Memory B cell (primary cell): ENCODE data around the gene EPB41.
"Not testable (repeated sequence)": the region's sequence is repeated elsewhere in the genome, so short reads cannot be mapped to it uniquely, and the experiment has no call there.

Experiments
- ATAC-seq: fragments of 150-1000 bp; cut with Tn5 transposase; 2 replicates; pipeline ENCODE4 v1.10.0; 2021; ENCODE audit warnings: low read depth, mild to moderate bottlenecking, moderate library complexity
- DNase-seq, 2 donors: peaks; one replicate each; pipeline ENCODE4 v3.0.0; 2022; ENCODE audit warnings: low spot score in 2 of 2
- H3K27ac Mint-ChIP-seq: one replicate; pipeline ENCODE4 v1.8.0; 2022; ENCODE audit warnings: mild to moderate bottlenecking, moderate library complexity, mixed read lengths
- H3K27me3 Mint-ChIP-seq: one replicate; pipeline ENCODE4 v1.8.0; 2022; ENCODE audit warnings: mixed read lengths
- H3K36me3 Mint-ChIP-seq: one replicate; pipeline ENCODE4 v1.8.0; 2022; ENCODE audit warnings: mild to moderate bottlenecking, mixed read lengths
- H3K4me1 Mint-ChIP-seq: one replicate; pipeline ENCODE4 v1.8.0; 2022; ENCODE audit warnings: mixed read lengths
- H3K4me3 Mint-ChIP-seq: one replicate; pipeline ENCODE4 v1.8.0; 2022; ENCODE audit warnings: mild to moderate bottlenecking, moderate library complexity, mixed read lengths
- H3K9me3 Mint-ChIP-seq: one replicate; pipeline ENCODE4 v1.8.0; 2022; ENCODE audit warnings: mixed read lengths

Gene EPB41

DNA sequence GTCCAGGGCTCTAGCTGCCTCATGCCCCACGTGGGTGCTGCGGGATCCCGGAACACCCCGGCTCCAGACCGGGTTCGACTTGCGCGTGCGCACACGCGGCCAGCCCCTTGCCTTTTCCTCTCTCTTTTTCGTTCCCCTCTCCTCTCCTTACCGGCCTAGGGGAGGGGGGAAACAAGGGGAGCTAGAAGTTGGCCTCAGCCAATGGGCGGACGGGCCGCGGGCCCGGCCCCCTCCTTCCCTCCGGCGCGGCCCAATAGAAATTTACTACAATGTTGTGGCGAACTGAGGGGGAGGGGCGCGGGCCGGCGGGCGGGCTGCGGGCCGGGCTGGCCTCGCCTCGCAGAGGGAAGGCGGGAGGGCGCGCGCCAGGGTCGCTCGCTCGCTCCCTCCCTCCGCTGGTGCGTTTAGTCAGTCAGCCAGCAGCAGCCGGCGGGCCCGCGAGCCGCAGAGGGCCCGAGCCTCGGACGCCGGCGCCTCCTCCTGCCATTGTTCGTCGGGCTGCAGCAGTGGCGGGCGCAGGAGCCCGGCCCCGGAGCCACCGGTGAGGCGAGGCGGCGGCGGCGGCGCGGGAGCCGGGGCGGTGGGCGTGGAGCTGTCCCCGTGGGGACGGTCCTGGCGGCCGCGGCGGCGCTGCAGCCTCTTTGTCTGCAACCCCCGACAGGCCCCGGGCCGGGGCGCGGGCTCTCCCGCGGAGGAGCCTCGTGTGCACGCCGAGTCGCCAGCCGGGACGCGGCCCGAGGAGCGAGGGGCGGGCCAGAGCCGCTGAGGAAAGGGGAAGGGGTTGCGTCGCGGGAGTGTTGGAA lies at the start of gene EPB41:
EPB41 (plus strand) TSS at position 342 of the 803 bp plus-strand sequence. CDS start 72,869 bp downstream, outside the sequence.
- Mint-ChIP-seq H3K27ac (peak within 1 kb of the TSS; percentile 87), H3K9me3 (no peaks in the 10 kb centered on the region), H3K27me3 (no peaks in the 10 kb centered on the region), H3K36me3 (peaks cover 1% of the 10 kb centered on the region), H3K4me3 (peak within 1 kb of the TSS; percentile 91), H3K4me1 (peaks cover 26% of the 10 kb centered on the region)
- peak; percentile 88 for ATAC-seq
- DNase-seq: peak; percentile 84

- DNase-seq (no peak), ATAC-seq (no peak)
- no peaks in the 10 kb centered on the region for H3K4me1 Mint-ChIP-seq
- no peak overlapping the region for H3K4me3 Mint-ChIP-seq
- H3K36me3 Mint-ChIP-seq: no peaks in the 10 kb centered on the region
- H3K27ac Mint-ChIP-seq: no peak overlapping the region
- H3K9me3 Mint-ChIP-seq: no peaks in the 10 kb centered on the region
- peaks cover 12% of the 10 kb centered on the region for H3K27me3 Mint-ChIP-seq
Observed at GRCh38 chr1:28864695-28865094, 49.7 kb upstream of the EPB41 start.

- peaks cover 14% of the 10 kb centered on the region for H3K27me3 Mint-ChIP-seq
- DNase-seq (no peak), ATAC-seq (no peak)
- H3K36me3 Mint-ChIP-seq: no peaks in the 10 kb centered on the region
- no peak overlapping the region for H3K27ac Mint-ChIP-seq
- H3K4me1 Mint-ChIP-seq: no peaks in the 10 kb centered on the region
- no peaks in the 10 kb centered on the region for H3K9me3 Mint-ChIP-seq
- H3K4me3 Mint-ChIP-seq: no peak overlapping the region
Observed at GRCh38 chr1:28865997-28866650, 48.2 kb upstream of the EPB41 start.

- Mint-ChIP-seq H3K4me3 (no peak overlapping the region), H3K36me3 (no peaks in the 10 kb centered on the region), H3K4me1 (no peaks in the 10 kb centered on the region), H3K27me3 (peaks cover 15% of the 10 kb centered on the region), H3K27ac (no peak overlapping the region), H3K9me3 (no peaks in the 10 kb centered on the region)
- ATAC-seq (no peak), DNase-seq (no peak)
Observed at GRCh38 chr1:28867850-28868249, 46.5 kb upstream of the EPB41 start.

GRCh38 chr1:28869952-28870351 lies 44.4 kb upstream of the EPB41 start:
- no peaks in the 10 kb centered on the region for H3K36me3 Mint-ChIP-seq
- no peak overlapping the region for H3K27ac Mint-ChIP-seq
- no peak for ATAC-seq
- H3K4me3 Mint-ChIP-seq: no peak overlapping the region
- no peaks in the 10 kb centered on the region for H3K4me1 Mint-ChIP-seq
- H3K9me3 Mint-ChIP-seq: no peaks in the 10 kb centered on the region
- H3K27me3 Mint-ChIP-seq: peaks cover 15% of the 10 kb centered on the region
- DNase-seq: no peak

DNA sequence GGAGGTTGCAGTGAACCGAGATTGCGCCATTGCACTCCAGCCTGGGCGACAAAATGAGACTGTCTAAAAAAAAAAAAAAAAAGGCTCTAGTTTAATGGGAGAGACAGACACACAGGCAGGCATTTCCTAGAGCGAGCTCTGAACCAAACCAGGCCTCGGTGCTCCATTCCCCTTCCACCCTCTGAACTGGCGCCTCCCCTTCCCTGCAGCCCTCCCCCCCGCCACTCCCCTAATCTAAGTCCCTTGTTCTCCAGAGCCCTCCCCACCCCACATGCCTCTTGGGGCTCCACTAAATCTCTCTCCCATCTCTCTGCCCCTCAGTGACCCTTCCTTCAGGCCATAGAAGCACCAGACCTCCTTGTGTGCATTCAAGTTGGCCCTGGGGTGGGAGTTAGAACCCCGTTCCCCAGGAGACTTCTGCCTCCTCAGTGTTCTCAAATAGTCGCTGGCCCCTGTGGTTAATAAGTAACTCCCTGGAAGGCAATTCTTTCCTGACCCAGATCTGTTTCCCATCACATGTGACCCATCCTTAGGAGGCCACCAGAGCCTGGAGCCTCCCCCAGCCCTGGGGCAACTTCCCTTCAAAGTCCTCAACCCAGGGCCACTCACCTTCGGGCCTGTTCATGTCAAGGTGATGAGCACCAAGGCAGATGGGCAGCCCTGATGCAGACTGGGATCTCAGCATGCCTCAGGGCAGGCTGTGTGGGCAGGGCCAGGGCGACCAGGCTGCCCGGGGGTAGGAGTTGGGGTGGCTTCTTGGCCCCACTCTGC lies 42.6 kb upstream of the EPB41 start:
- Mint-ChIP-seq H3K27me3 (peaks cover 11% of the 10 kb centered on the region), H3K36me3 (no peaks in the 10 kb centered on the region), H3K27ac (no peak overlapping the region), H3K4me3 (no peak overlapping the region), H3K4me1 (no peaks in the 10 kb centered on the region), H3K9me3 (no peaks in the 10 kb centered on the region)
- no peak for ATAC-seq
- no peak for DNase-seq

DNA sequence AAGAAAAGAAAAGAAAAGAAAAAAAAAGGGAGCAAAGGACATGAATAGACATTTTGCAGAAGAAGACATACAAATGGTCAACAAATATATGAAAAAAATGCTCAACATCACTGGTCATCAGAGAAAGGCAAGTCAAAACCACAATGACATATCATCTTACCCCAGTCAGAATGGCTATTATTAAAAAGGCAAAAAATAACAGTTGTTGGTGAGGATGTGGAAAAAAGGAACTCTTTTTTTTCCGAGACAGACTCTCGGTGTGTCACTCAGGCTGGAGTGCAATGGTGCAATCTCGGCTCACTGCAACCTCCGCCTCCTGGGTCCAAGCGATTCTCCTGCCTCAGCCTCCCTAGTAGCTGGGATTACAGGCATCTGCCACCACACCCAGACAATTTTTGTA lies 39.2 kb upstream of the EPB41 start:
- ATAC-seq, H3K9me3 Mint-ChIP-seq, H3K27ac Mint-ChIP-seq, H3K27me3 Mint-ChIP-seq, H3K4me3 Mint-ChIP-seq, H3K4me1 Mint-ChIP-seq, H3K36me3 Mint-ChIP-seq, DNase-seq: not testable (repeated sequence)

DNA sequence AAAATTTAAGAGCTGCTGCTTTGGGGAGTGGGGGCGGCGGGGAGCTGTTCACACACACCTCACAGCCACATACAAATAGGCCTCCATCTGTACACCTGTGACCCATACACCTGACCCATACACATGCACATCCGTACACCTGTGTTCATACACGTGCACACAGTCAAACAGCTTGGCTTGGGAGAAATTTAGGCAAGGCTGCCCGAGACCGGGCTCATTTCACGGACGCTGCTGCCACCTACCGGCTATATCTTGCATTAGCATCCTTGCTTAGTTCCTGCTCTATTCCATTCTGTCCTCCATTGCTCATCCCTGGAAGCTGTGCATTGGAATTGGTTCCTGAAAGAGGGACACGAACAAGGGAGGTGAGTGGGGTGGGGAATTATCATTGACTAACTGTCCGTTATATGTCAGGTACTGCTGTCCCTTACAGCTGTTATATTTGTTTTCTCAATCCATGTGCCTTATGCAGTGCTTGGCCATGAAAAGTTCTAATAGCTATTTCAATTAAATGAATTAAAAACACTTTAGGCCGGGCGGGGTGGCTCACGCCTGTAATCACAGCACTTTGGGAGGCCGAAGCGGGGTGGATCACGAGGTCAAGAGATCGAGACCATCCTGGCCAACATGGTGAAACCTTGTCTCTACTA lies 37.1 kb upstream of the EPB41 start:
- Mint-ChIP-seq H3K9me3 (no peaks in the 10 kb centered on the region), H3K36me3 (no peaks in the 10 kb centered on the region), H3K4me3 (no peak overlapping the region), H3K27me3 (peaks cover 1% of the 10 kb centered on the region), H3K27ac (no peak overlapping the region), H3K4me1 (peaks cover 8% of the 10 kb centered on the region)
- ATAC-seq (peak; percentile 79), DNase-seq (peak; percentile 77 to 81)

- no peak for DNase-seq
- peaks cover 14% of the 10 kb centered on the region for H3K4me1 Mint-ChIP-seq
- no peaks in the 10 kb centered on the region for H3K9me3 Mint-ChIP-seq
Observed at GRCh38 chr1:28878796-28879195, 35.6 kb upstream of the EPB41 start.

DNA sequence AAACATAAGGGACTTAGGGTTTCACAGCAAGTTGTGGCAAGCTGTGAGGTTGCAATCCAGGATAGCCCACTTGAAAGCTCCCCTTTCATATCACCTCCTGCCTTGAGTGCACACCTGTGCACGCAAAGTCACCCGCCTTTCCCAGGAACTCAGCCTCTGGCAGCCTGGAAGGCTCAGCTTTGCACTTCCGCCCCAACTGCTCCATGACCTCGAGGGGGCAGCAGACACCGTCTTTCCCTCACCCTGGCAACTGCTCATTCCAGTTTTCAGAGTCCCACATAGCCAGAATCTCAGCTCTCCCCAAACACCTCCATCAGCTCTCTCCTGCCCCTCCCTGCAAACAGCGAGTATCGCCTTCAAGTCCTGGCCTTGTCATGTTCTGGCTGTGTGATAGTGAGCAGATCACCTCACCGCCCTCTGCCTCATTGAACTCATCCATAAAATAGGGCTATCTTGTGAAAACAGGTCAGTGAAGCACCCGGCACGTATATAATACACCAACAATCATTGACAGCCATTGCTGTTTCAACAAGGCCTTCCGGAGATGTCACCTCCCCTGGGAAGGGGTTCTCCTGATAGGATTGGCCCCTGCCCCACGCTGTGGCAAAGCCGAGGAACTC lies 32.2 kb upstream of the EPB41 start:
- DNase-seq (peak; percentile 68 to 73), ATAC-seq (peak; percentile 7)
- Mint-ChIP-seq H3K27me3 (no peaks in the 10 kb centered on the region), H3K4me3 (no peak overlapping the region), H3K36me3 (no peaks in the 10 kb centered on the region), H3K4me1 (peaks cover 38% of the 10 kb centered on the region), H3K9me3 (no peaks in the 10 kb centered on the region), H3K27ac (no peak overlapping the region)

More at GRCh38 chr1:28878796-28879195, 35.6 kb upstream of the EPB41 start:
- Mint-ChIP-seq H3K27me3 (no peaks in the 10 kb centered on the region), H3K4me3 (no peak overlapping the region), H3K36me3 (no peaks in the 10 kb centered on the region), H3K27ac (no peak overlapping the region)
- ATAC-seq: no peak

DNA sequence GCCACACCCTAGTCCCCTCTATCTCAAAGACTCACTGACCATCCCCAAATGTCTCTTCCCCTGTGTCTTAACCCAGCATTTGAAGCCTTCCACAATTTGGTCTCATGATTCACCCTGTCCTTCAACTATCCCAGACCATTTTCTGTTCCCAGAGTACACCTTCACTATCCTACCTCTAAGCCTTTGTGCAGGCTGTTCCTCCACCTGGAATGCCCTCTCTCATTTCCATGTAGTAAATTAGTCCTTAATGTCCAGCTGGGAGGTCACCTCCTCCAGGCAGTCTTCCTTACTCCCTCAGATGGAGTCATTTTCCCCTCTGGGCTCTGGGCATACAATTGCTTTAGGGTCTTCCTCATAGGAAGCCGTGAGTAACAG lies 31.1 kb upstream of the EPB41 start:
- peaks cover 38% of the 10 kb centered on the region for H3K4me1 Mint-ChIP-seq
- no peaks in the 10 kb centered on the region for H3K27me3 Mint-ChIP-seq
- no peak overlapping the region for H3K27ac Mint-ChIP-seq
- DNase-seq: no peak
- H3K4me3 Mint-ChIP-seq: no peak overlapping the region
- no peaks in the 10 kb centered on the region for H3K9me3 Mint-ChIP-seq
- no peak for ATAC-seq
- no peaks in the 10 kb centered on the region for H3K36me3 Mint-ChIP-seq

- H3K9me3 Mint-ChIP-seq: no peaks in the 10 kb centered on the region
- H3K36me3 Mint-ChIP-seq: no peaks in the 10 kb centered on the region
- peak overlapping the region; percentile 87 for H3K27ac Mint-ChIP-seq
- H3K27me3 Mint-ChIP-seq: no peaks in the 10 kb centered on the region
- H3K4me1 Mint-ChIP-seq: peaks cover 49% of the 10 kb centered on the region
- no peak overlapping the region for H3K4me3 Mint-ChIP-seq
- ATAC-seq: no peak
- DNase-seq: no peak
Observed at GRCh38 chr1:28885472-28885877, 28.9 kb upstream of the EPB41 start.

DNA sequence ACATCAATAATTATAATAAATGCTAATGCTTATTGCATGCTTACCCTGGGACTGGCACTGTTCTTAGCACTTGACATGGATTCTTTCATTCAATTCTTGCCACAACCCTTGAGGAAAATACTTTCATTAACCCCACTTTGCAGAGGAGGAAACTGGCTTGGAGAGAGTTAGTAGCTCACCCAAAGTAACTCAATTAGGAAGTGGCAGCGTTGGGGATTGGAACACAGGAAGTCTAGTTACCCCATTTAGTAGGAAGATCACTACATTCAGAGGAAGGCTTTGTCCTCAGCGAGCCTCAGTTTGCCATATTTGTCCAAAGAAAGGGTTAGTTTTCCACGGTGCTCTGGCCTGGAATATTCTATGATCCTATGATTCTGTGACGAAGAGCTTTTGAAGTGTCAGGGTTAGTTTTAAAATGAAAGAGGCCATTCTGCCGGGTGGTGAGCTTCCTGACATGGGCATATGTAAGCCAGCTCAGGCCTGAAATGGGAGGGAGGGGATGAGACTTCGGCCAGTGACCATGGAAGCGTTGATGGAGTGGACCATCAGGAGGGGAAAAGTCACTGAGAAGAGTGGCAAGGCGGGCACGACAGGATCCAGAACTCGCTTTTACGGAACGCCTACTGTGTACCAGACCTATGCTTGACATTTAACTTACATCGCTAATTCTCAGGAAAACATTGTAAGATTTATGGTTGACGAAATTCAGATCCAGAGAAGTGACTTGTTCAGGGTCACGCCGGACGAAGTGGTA lies 28.2 kb upstream of the EPB41 start:
- DNase-seq (no peak), ATAC-seq (no peak)
- no peaks in the 10 kb centered on the region for H3K27me3 Mint-ChIP-seq
- H3K27ac Mint-ChIP-seq: peak overlapping the region; percentile 87
- no peaks in the 10 kb centered on the region for H3K36me3 Mint-ChIP-seq
- peaks cover 52% of the 10 kb centered on the region for H3K4me1 Mint-ChIP-seq
- peak overlapping the region; percentile 96 for H3K4me3 Mint-ChIP-seq
- H3K9me3 Mint-ChIP-seq: no peaks in the 10 kb centered on the region
